Lower lobe of right lung (tissue), 2 donors: ENCODE data around the gene NQO1. TPM values are rescaled to one million over a fixed set of nuclear protein-coding genes. Genes with fewer than 3 reads are reported as not detected.

ENCODE experiments used
- ATAC-seq, 2 donors: fragments of 200-7000 bp; cut with Tn5 transposase; one replicate each; pipeline ENCODE4 v1.9.1; 2020 to 2022; ENCODE audit warnings: mild to moderate bottlenecking in 2 of 2, moderate library complexity in 2 of 2
- DNase-seq: peaks from one replicate; pipeline ENCODE4 v3.0.0-alpha.2; 2020
- H3K27ac ChIP-seq: fragments of 200-600 bp; one replicate; pipeline ENCODE4 v1.8.0; 2022
- H3K27me3 ChIP-seq: fragments of 200-600 bp; one replicate; pipeline ENCODE4 v1.8.0; 2022; ENCODE audit warnings: low read depth
- H3K36me3 ChIP-seq: fragments of 200-600 bp; one replicate; pipeline ENCODE4 v1.8.0; 2022; ENCODE audit warnings: mild to moderate bottlenecking
- H3K4me1 ChIP-seq: fragments of 200-600 bp; one replicate; pipeline ENCODE4 v1.8.0; 2022
- H3K4me3 ChIP-seq: fragments of 200-600 bp; one replicate; pipeline ENCODE4 v1.8.0; 2022; ENCODE audit warnings: mild to moderate bottlenecking
- H3K9me3 ChIP-seq: fragments of 200-600 bp; one replicate; pipeline ENCODE4 v1.8.0; 2022
- CTCF ChIP-seq: fragments of 200-600 bp; IDR thresholded peaks from one replicate; pipeline ENCODE4 v1.8.0; 2022; ENCODE audit warnings: antibody characterized with exemption, mild to moderate bottlenecking
- intact Hi-C: fragments of 100-400 bp; cut with DNase I; formaldehyde crosslinking; loops from one replicate; pipeline ENCODE4 v1.11.0; 2022
- total RNA-seq: library from RNA; stranded (reverse); fragmentation: NEBNext Ultra II Directional; extraction: Animal tissue kit (Norgen Biotek cat#: 25700); gene quantifications from one replicate; pipeline ENCODE4 v1.2.1, GENCODE V29; 2021
- donor health status: DM: no; HTN: yes; CAD: no; lungs with severe emphysema.

NQO1 gene
- total RNA-seq, 1 donor from 2014 or later = 57.8 TPM

- Histone ChIP-seq H3K4me3 (no peak overlapping the region), H3K4me1 (no peaks in the 10 kb centered on the region), H3K27ac (no peak overlapping the region), H3K36me3 (peaks cover 60% of the 10 kb centered on the region), H3K27me3 (no peaks in the 10 kb centered on the region), H3K9me3 (no peaks in the 10 kb centered on the region)
- TF ChIP-seq CTCF = no peak
- no peak for ATAC-seq
- intact Hi-C loops = no loop called here
- DNase-seq = no peak
Measured at GRCh38 chr16:69717066-69717465, 9.3 kb downstream of the NQO1 start.

GRCh38 chr16:69712914-69713581 lies 13.3 kb downstream of the NQO1 start:
- DNase-seq (no peak), ATAC-seq (no peak)
- no peak for TF ChIP-seq CTCF
- intact Hi-C loops = no loop called here
- no peaks in the 10 kb centered on the region for H3K27me3 ChIP-seq
- H3K4me1 ChIP-seq = peaks cover 8% of the 10 kb centered on the region
- H3K36me3 ChIP-seq = peaks cover 73% of the 10 kb centered on the region
- H3K9me3 ChIP-seq = no peaks in the 10 kb centered on the region
- H3K4me3 ChIP-seq = no peak overlapping the region
- H3K27ac ChIP-seq = no peak overlapping the region

- TF ChIP-seq CTCF = no peak
- intact Hi-C loops = no loop called here
Measured at GRCh38 chr16:69712277-69712676, 14.1 kb downstream of the NQO1 start.

GRCh38 chr16:69711115-69711740 lies 15.1 kb downstream of the NQO1 start:
- Histone ChIP-seq H3K27ac (no peak overlapping the region), H3K4me3 (no peak overlapping the region), H3K4me1 (peaks cover 15% of the 10 kb centered on the region), H3K9me3 (no peaks in the 10 kb centered on the region), H3K36me3 (peaks cover 55% of the 10 kb centered on the region), H3K27me3 (no peaks in the 10 kb centered on the region)
- DNase-seq = no peak
- no peak for TF ChIP-seq CTCF
- ATAC-seq = peak; percentile 67 to 84
- intact Hi-C loops = no loop called here

More at GRCh38 chr16:69712277-69712676, 14.1 kb downstream of the NQO1 start:
- DNase-seq = no peak
- no peaks in the 10 kb centered on the region for H3K9me3 ChIP-seq
- H3K27me3 ChIP-seq = no peaks in the 10 kb centered on the region
- H3K36me3 ChIP-seq = peaks cover 65% of the 10 kb centered on the region
- peaks cover 8% of the 10 kb centered on the region for H3K4me1 ChIP-seq
- H3K27ac ChIP-seq = no peak overlapping the region
- ATAC-seq = no peak
- no peak overlapping the region for H3K4me3 ChIP-seq

GRCh38 chr16:69709456-69710084 lies 16.8 kb downstream of the NQO1 start:
- Histone ChIP-seq H3K9me3 (no peaks in the 10 kb centered on the region), H3K27me3 (no peaks in the 10 kb centered on the region), H3K4me3 (no peak overlapping the region), H3K4me1 (peaks cover 17% of the 10 kb centered on the region), H3K36me3 (peaks cover 42% of the 10 kb centered on the region), H3K27ac (no peak overlapping the region)
- no peak for DNase-seq
- peak; percentile 65 for TF ChIP-seq CTCF
- intact Hi-C loops = no loop called here
- ATAC-seq = peak; percentile 59 to 64
